Prostate gland (tissue), 2 donors: ENCODE measurements around the gene RAB4A.

ENCODE experiments used
- CTCF ChIP-seq, 4 experiments: fragments of 200-600 bp in 2 of 4; fragments of 450-650 bp in 2 of 4; sonication (generic) in 2 of 4; IDR thresholded peaks; 1 replicate in 3 of 4; 2 replicates in 1 of 4; pipeline ENCODE4 v1.5.1; 2016 to 2019; ENCODE audit warnings: antibody characterized with exemption in 4 of 4, mild to moderate bottlenecking in 2 of 4, moderate library complexity in 2 of 4
- POLR2A ChIP-seq: fragments of 450-650 bp; IDR thresholded peaks from one replicate; pipeline ENCODE4 v1.6.1; 2016; ENCODE audit warnings: antibody characterized with exemption, mild to moderate bottlenecking
- POLR2AphosphoS5 ChIP-seq: sonication (generic); formaldehyde crosslinking; IDR thresholded peaks from one replicate; pipeline ENCODE4 v1.6.1; 2017; ENCODE audit warnings: antibody characterized with exemption

- no peak for TF ChIP-seq CTCF (IDR thresholded peaks at IDR 0.05)
- TF ChIP-seq POLR2A = no peak
- TF ChIP-seq POLR2AphosphoS5 = no peak
Measured at GRCh38 chr1:229279242-229279641, 8.3 kb downstream of the RAB4A start.
